ENCODE measurements around the gene NXF1. TPM values are rescaled to one million over a fixed set of nuclear protein-coding genes. Genes with fewer than 3 reads are reported as not detected.

Gene NXF1
- total and polyA plus RNA-seq, 2 of the 13 experiments (the other 11 are each of a cell fraction or from before 2014, with no cell fraction given): 30.4 to 30.9 TPM

GRCh38 chr11:62805076-62805892 is at the start of gene NXF1 (continued):
- TF ChIP-seq ZNF276 (CRISPR knock-in tag; IDR thresholded peaks at IDR 0.05; ENCODE audit: low read depth) (peak; percentile 96), ISL2 (CRISPR knock-in tag; IDR thresholded peaks at IDR 0.05) (peak; percentile 81; the same call in 1 of the 2 replicates), STAT5B (CRISPR knock-in tag; IDR thresholded peaks at IDR 0.05) (0 out of 2 replicates have a peak, but pooled peaks have one; percentile 73), MAFG (CRISPR knock-in tag; IDR thresholded peaks at IDR 0.05) (no peak)

GRCh38 chr11:62854013-62854824 is 49.0 kb upstream of the NXF1 start:
- H3K9me3 ChIP-seq (ENCODE audit: low read length): no peaks in the 10 kb centered on the region
- H3K36me3 ChIP-seq (replicated peaks in 1 of 2; ENCODE audit: control insufficient read depth in 1 of 2, insufficient read depth in 2 of 2, low read length in 2 of 2): peaks cover 11 to 33% of the 10 kb centered on the region in 2 experiments
- H3K9ac ChIP-seq (ENCODE audit: insufficient read depth, low read depth, low read length): peak overlapping the region; percentile 99
- H3K27me3 ChIP-seq (ENCODE audit: control insufficient read depth in 1 of 2, insufficient read depth in 2 of 2, low read length in 2 of 2): no peaks in the 10 kb centered on the region; a peak in 1 of 5 replicates
- H2AFZ ChIP-seq (ENCODE audit: low read length): no peak overlapping the region
- H3K4me2 ChIP-seq (ENCODE audit: low read depth, low read length): peak overlapping the region; percentile 99
- ATAC-seq: no peak
- H3K79me2 ChIP-seq (ENCODE audit: insufficient read depth, low read length): peaks cover 57% of the 10 kb centered on the region
- no peak for FAIRE-seq
- in situ Hi-C loops (cut with HindIII; ENCODE audit: extremely low pct_ligation_motif_present, low pct_unique_long_range_greater_than_20kb): no loop called here
- peaks cover 70% of the 10 kb centered on the region for H3K4me1 ChIP-seq (ENCODE audit: insufficient read depth, low read length)
- WGBS (ENCODE audit: low lambda C conversion rate): 5% methylated on average over 8 of the region's 8 CpGs
- peak overlapping the region; percentile 90 for H3K27ac ChIP-seq (ENCODE audit: extremely low read length, insufficient read depth, low read length)
- ChIA-PET POLR2A (interaction anchor here (1.0 to 9.4 kb wide), 11 partner anchors 10 to 127 kb away, joined by 3 to 362 read pairs (median 35); partner anchors contain the start of genes SLC3A2, STX5, TEX54 and TMEM179B), CTCF (ENCODE audit: low intra/inter-chr PET ratio, low total read pairs) (no interaction called here)
- H3K4me3 ChIP-seq (replicated peaks in 1 of 3; ENCODE audit: insufficient read depth in 1 of 3, low read depth in 2 of 3, low read length in 3 of 3): peak overlapping the region; percentile 86 to 96 (median 94)
- DNase-seq (ENCODE audit: low spot score): no peak
- H4K20me1 ChIP-seq (ENCODE audit: insufficient read depth, low read length): peaks cover 37% of the 10 kb centered on the region
- BruUV-seq (replicated peaks): no TSS peak
- intact Hi-C loops (cut with micrococcal nuclease; ENCODE audit: unreplicated experiment): loop anchor here (1.0 kb wide), 1 partner anchor 30 kb away; no protein-coding TSS in a partner anchor
- TF ChIP-seq ZNF713 (CRISPR knock-in tag; IDR thresholded peaks at IDR 0.05) (no peak), ZNF414 (CRISPR knock-in tag; IDR thresholded peaks at IDR 0.05) (0 out of 2 replicates have a peak, but pooled peaks have one; percentile 51), RBFOX2 (IDR thresholded peaks at IDR 0.05; ENCODE audit: low read depth, low read length) (peak; percentile 56; the same call in 1 of the 2 replicates), BHLHE40 (IDR thresholded peaks at IDR 0.05; ENCODE audit: low read length) (no peak), RCOR2 (CRISPR knock-in tag; IDR thresholded peaks at IDR 0.05) (no peak), MED8 (CRISPR knock-in tag; IDR thresholded peaks at IDR 0.05; ENCODE audit: insufficient replicate concordance) (no peak), IKZF4 (CRISPR knock-in tag; IDR thresholded peaks at IDR 0.05; ENCODE audit: borderline replicate concordance, low read depth, not compliant biosample characterization) (no peak), ATF2 (CRISPR knock-in tag; IDR thresholded peaks at IDR 0.05) (no peak), ZBTB3 (CRISPR knock-in tag; IDR thresholded peaks at IDR 0.05; ENCODE audit: borderline replicate concordance, low read depth) (no peak), ZNF841 (CRISPR knock-in tag; IDR thresholded peaks at IDR 0.05; ENCODE audit: borderline replicate concordance) (no peak), HNRNPL (IDR thresholded peaks at IDR 0.05; ENCODE audit: low read depth, low read length) (0 out of 2 replicates have a peak, but pooled peaks have one; percentile 29), ZNF678 (CRISPR knock-in tag; IDR thresholded peaks at IDR 0.05) (no peak), RORA (CRISPR knock-in tag; IDR thresholded peaks at IDR 0.05) (no peak)
